SK-N-SH (cell line): Measurements from ENCODE around the gene PDCD1.

Experiments
- CHD2 ChIP-seq: fragments of 150-350 bp; IDR thresholded peaks from 2 replicates; pipeline ENCODE4 v1.6.1; 2018; ENCODE audit warnings: low read length; ENCODE audit not compliant: partially characterized antibody
- CTCF ChIP-seq: fragments of 200-600 bp; sonication (generic); IDR thresholded peaks from 2 replicates; pipeline ENCODE4 v1.6.1; 2017; ENCODE audit warnings: antibody characterized with exemption, mild to moderate bottlenecking, moderate library complexity
- FOXM1 ChIP-seq: IDR thresholded peaks from 2 replicates; pipeline ENCODE4 v1.4.0; 2012; ENCODE audit warnings: low read depth, mild to moderate bottlenecking
- RAD21 ChIP-seq: IDR thresholded peaks from 2 replicates; pipeline ENCODE4 v1.6.1; 2012; ENCODE audit warnings: mild to moderate bottlenecking, low read length
- RCOR1 ChIP-seq: fragments of 150-350 bp; IDR thresholded peaks from 2 replicates; pipeline ENCODE4 v1.6.1; 2017; ENCODE audit warnings: antibody characterized with exemption, low read length
- SIN3A ChIP-seq: IDR thresholded peaks from 2 replicates; pipeline ENCODE4 v1.6.1; 2012; ENCODE audit warnings: low read depth, mild to moderate bottlenecking, low read length, moderate library complexity, borderline replicate concordance
- TEAD4 ChIP-seq: IDR thresholded peaks from 2 replicates; pipeline ENCODE4 v1.4.0; 2012; ENCODE audit warnings: mild to moderate bottlenecking, borderline replicate concordance; ENCODE audit not compliant: insufficient read depth
- TF ChIP-seq, protein P1 (sequence below): IDR thresholded peaks from 2 replicates; pipeline ENCODE4 v1.4.0; 2012; ENCODE audit warnings: low read depth
- TF ChIP-seq, protein P2 (sequence below): fragments of 150-350 bp; IDR thresholded peaks from 2 replicates; pipeline ENCODE4 v1.6.1; 2016; ENCODE audit warnings: mild to moderate bottlenecking, low read depth, low read length
- TF ChIP-seq, protein P3 (sequence below): IDR thresholded peaks from 2 replicates; pipeline ENCODE4 v1.6.1; 2012; ENCODE audit warnings: mild to moderate bottlenecking, low read depth, low read length, moderate library complexity

DNA sequence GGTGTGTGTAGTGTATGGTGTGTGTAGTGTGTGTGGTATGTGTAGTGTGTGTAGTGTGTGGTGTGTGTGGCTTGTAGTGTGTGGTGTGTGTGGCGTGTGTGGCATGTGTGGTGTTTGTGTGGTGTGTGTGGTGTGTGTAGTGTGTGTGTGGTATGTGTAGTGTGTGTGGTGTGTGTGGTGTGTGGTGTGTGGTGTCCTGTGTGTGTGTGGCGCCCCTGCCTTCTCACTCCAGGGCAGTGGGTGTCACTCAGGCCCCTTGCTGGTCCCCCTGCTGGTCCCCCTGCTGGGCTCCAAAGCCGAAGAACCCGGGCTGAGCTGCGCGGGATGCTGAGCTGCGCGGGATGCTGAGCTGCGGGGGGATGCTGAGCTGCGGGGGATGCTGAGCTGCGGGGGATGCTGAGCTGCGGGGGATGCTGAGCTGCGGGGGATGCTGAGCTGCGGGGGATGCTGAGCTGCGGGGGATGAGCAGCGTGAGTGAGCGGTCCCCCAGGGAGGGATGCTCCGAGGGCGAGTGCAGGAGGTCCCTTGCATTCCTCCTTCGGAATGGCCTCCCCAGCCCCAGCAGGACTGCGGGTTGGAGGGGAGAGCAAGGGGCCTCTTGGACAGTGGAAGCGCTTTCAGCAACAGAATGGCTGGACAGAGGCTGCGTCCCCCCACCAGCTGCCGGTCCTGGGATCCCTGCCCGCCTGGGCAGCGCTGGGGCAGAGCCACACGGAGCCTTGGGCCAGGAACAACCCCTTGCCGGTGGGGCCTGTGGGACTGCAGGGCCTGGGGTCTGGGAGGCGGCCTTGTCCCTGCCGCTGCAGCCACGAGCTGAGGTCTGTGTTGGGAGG is 7.5 kb upstream of the PDCD1 start:
- TF ChIP-seq CTCF (no peak), RCOR1 (no peak), RAD21 (no peak), FOXM1 (no peak), CHD2 (no peak), TEAD4 (no peak), SIN3A (no peak)
- TF ChIP-seq, protein P1, sequence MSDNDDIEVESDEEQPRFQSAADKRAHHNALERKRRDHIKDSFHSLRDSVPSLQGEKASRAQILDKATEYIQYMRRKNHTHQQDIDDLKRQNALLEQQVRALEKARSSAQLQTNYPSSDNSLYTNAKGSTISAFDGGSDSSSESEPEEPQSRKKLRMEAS: no peak
- TF ChIP-seq, protein P2, sequence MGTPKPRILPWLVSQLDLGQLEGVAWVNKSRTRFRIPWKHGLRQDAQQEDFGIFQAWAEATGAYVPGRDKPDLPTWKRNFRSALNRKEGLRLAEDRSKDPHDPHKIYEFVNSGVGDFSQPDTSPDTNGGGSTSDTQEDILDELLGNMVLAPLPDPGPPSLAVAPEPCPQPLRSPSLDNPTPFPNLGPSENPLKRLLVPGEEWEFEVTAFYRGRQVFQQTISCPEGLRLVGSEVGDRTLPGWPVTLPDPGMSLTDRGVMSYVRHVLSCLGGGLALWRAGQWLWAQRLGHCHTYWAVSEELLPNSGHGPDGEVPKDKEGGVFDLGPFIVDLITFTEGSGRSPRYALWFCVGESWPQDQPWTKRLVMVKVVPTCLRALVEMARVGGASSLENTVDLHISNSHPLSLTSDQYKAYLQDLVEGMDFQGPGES: no peak
- TF ChIP-seq, protein P3, sequence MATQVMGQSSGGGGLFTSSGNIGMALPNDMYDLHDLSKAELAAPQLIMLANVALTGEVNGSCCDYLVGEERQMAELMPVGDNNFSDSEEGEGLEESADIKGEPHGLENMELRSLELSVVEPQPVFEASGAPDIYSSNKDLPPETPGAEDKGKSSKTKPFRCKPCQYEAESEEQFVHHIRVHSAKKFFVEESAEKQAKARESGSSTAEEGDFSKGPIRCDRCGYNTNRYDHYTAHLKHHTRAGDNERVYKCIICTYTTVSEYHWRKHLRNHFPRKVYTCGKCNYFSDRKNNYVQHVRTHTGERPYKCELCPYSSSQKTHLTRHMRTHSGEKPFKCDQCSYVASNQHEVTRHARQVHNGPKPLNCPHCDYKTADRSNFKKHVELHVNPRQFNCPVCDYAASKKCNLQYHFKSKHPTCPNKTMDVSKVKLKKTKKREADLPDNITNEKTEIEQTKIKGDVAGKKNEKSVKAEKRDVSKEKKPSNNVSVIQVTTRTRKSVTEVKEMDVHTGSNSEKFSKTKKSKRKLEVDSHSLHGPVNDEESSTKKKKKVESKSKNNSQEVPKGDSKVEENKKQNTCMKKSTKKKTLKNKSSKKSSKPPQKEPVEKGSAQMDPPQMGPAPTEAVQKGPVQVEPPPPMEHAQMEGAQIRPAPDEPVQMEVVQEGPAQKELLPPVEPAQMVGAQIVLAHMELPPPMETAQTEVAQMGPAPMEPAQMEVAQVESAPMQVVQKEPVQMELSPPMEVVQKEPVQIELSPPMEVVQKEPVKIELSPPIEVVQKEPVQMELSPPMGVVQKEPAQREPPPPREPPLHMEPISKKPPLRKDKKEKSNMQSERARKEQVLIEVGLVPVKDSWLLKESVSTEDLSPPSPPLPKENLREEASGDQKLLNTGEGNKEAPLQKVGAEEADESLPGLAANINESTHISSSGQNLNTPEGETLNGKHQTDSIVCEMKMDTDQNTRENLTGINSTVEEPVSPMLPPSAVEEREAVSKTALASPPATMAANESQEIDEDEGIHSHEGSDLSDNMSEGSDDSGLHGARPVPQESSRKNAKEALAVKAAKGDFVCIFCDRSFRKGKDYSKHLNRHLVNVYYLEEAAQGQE: peak; percentile 76
